Measurements from ENCODE around the gene PHGDH.

GRCh38 chr1:119688810-119689209 is 22.9 kb upstream of the PHGDH start:
- TF ChIP-seq CTCF (conservative IDR thresholded peaks at IDR 0.05; ENCODE audit: low read depth, low read length) = no peak
- no peak for TF ChIP-seq EZH2 (IDR thresholded peaks at IDR 0.05; ENCODE audit: borderline replicate concordance, low read depth, low read length, poor library complexity, severe bottlenecking)

All from A673 (cell line).